ENCODE results near the gene EP300.
A peak's percentile ranks its signal among the peaks of the same experiment; 100 is the strongest.
"Not testable (repeated sequence)": the region's sequence is repeated elsewhere in the genome, so short reads cannot be mapped to it uniquely, and the experiment has no call there.

EP300 gene

GRCh38 chr22:41092023-41092817, at the start of gene EP300:
TSS of gene EP300 (plus strand) at chr22:41092592. CDS start at chr22:41093005, 413 bp downstream.
- DNase-seq: peak; percentile 75

GRCh38 chr22:41043722-41044121, 48.7 kb upstream of the EP300 start:
- DNase-seq: no peak

DNA sequence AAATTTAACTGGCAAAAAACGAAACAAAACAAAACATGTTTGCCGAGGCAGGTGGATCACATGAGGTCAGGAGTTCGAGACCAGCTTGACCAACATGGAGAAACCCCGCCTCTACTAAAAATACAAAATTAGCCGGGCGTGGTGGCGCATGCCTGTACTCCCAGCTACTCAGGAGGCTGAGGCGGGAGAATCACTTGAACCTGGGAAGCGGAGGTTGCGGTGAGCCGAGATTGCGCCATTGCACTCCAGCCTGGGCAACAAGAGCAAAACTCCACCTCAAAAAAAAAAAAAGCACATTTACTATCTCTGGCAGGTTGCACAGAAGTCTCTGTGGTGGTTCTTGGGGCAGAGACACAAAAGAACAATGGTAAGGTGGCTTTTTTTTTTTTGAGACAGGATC, 46.8 kb upstream of the EP300 start:
- not testable (repeated sequence) for DNase-seq

- DNase-seq: no peak
These were observed 44.6 kb upstream of the EP300 start for GRCh38 chr22:41047801-41048211.

DNA sequence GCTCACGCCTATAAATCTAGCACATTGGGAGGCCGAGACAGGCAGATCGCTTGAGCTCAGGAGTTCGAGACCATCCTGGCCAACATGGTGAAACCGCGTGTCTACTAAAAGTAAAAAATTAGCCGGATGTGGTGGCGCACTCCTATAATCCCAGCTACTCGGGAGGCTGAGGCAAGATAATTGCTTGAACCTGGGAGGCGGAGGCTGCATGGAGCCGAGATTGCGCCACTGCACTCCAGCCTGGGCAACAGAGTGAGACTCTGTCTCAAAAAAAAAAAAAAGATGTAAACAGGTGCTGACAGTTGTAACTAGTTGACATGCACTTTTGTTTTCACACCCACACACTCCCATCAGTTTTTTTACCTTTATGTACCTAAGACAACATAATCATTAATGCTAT, 44.0 kb upstream of the EP300 start:
- DNase-seq: not testable (repeated sequence)

DNA sequence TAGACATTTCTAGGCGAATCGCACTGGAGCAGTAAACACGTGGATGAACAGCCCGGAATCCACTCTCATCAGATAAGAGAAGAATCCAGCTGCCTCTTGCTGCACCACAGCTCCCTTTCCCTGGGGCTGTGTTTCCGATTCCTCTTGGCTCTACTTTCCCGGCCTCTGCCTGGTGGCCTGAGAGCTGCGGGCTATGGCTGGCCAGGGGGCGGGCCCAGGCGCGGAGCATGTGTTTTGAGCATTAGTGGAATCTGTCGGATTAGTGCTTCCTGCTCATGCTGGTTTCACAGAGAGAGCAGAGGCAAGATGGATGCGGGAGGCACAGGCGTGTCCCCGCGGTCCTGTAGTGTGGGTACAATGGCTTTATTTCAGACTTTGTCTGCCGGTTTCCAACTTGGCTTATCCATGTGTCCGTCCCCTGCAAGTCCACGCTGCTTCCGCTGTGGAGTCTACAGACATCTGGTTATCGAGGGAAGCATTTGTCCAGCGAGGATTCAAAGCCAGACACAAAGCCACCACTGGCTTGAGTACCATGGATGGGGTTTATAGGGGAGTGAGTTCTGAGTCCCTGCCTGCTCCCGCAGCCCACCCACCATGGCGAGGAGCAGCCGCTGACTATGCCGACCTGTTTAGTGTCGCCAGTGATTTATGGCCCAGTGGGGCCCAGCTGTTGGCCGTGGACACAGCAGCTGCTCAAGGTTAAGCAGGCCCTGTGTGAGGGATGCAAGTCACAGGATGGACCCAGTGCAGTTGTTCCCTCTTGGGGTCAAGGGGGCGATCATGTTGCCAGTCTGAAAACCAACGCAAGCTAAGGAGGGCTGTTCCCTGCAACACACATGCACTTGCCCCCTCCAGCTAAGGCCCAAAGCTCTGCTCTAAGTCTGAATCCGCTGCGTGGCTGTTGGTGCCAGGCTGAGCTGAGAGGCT, 43.3 kb upstream of the EP300 start:
- peak; percentile 73 for DNase-seq

GRCh38 chr22:41049795-41050194, 42.6 kb upstream of the EP300 start:
- not testable (repeated sequence) for DNase-seq

GRCh38 chr22:41050883-41051282, 41.5 kb upstream of the EP300 start:
- DNase-seq: peak; percentile 40

- peak; percentile 73 for DNase-seq
These were observed 39.5 kb upstream of the EP300 start for GRCh38 chr22:41052661-41053490.

DNA sequence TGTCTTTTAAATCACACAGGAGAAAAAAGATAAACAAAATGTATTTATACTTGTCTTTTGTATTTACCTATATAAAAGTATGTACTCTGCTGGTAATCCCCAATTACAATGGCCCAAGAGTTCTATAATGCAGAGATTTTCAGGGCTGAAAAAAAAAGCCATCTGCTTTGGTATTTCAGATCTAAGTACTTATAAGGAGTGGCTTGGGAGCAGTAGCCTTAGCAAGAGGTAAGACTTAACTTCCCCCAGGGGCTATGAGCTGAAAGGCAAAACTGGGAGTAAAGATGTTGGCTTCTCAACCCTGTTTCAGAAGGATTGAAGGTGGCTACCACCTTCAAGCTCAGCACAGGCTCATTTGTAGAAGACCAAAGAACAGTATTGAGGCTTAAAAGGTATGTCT, 35.3 kb upstream of the EP300 start:
- no peak for DNase-seq

DNA sequence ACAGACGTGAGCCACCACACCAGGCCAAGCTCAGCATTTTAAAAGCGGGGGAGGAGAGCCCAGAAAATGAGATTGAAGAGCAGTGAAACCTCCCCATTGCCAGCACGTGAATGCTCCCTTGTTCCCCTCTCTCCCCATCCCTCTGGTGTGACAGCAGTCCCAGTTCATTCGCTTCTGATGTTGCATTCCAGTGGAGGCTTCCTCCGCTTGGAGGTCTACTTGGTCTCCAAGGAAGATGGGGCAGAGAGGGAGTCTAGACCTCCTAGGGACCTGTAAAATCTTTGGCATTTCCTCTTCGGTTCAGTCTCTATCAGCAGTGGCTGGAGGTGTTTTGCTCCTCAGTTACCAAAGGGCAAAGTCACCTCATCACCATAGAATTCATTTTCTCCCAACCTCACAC, 30.2 kb upstream of the EP300 start:
- DNase-seq: peak; percentile 7

DNA sequence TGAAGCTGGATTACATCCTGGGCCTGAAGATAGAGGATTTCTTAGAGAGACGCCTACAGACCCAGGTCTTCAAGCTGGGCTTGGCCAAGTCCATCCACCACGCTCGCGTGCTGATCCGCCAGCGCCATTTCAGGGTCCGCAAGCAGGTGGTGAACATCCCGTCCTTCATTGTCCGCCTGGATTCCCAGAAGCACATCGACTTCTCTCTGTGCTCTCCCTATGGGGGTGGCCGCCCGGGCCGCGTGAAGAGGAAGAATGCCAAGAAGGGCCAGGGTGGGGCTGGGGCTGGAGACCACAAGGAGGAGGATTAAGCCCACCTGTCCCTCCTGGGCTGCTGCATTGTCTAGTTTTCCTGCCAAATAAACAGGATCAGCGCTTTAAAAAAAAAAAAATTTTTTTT, 28.1 kb upstream of the EP300 start:
- not testable (repeated sequence) for DNase-seq

- not testable (repeated sequence) for DNase-seq
These were observed 26.1 kb upstream of the EP300 start for GRCh38 chr22:41066341-41066740.

DNA sequence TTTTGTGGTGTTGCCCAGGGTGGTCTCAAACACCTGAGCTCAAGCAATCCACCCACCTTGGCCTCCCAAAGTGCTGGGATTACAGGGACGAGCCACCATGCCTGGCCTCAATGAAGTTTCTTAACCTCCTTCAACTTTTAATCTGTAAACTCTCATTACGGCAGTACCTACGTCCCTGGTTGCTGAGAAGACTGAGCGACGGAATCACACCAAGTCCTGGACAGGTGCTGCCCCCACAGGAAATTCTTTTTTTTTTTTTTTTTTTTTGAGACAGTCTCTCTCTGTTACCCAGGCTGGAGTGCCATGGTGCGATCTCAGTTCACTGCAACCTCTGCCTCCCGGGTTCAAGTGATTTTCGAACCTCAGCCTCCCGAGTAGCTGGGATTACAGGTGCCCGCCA, 24.4 kb upstream of the EP300 start:
- DNase-seq: not testable (repeated sequence)

GRCh38 chr22:41070665-41071331, 21.6 kb upstream of the EP300 start:
- no peak for DNase-seq

GRCh38 chr22:41074061-41074460, 18.3 kb upstream of the EP300 start:
- no peak for DNase-seq

DNA sequence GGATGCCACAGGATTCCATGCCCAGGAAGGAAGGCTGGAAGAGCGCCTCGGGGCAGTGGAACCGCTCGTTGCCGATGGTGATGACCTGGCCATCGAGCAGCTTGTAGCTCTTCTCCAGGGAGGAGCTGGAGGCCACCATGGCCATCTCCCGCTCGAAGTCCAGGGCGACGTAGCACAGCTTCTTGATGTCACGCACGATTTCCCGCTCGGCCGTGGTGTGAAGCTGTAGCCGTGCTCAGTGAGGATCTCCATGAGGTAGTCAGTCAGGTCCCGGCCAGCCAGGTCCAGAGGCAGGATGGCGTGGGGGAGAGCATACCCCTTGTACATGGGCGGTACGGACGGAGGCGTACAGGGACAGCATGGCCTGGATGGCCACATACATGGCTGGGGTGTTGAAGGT, 17.9 kb upstream of the EP300 start:
- no peak for DNase-seq

DNA sequence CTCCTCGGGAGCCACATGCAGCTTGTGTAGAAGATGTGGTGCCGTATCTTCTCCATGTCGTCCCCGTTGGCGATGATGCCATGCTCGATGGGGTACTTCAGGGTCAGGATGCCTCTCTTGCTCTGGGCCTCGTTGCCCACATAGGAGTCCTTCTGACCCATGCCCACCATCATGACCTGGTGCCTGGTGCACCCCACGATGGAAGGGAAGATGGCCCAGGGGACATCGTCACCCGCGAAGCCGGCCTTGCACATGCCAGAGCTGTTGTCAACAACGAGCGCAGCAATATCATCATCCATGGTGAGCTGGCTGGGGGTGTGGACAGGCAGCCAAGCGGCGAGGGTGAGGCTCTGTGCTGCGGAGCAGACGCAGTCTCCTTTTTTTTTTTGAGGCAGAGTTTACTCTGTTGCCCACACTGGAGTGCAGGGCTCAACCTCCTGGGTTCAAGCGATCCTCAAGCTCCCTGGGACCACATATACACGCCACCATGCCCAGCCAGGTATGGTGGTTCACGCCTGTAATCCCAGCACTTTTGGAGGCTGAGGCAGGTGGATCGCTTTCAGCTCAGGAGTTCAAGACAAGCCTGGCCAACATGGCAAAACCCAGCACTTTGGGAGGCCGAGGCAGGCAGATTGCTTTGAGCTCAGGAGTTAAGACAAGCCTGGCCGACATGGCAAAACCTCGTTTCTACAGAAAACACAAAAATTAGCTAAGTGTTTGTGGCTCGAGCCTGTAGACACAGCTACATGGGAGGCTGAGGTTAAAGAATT, 17.3 kb upstream of the EP300 start:
- DNase-seq: no peak

- DNase-seq: no peak
These were observed 16.4 kb upstream of the EP300 start for GRCh38 chr22:41075946-41076345.

DNA sequence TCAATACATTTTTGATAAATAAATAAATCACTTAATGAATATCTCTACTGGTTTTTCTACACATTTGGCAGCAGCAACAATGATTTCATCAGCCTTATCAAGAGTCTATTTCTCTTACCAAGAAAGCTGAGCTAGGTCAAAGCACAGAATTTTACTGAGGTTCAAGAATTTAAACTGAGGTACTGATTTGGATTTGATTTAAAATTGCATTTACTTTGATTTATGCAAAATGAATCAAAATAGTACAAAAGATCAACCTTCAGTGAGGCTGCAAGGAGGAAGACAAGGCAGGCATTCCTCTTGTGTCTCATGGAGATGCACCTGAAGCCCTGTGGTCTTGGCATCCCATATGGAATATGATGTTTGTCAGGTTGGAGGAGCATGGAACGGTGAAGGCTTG, 15.5 kb upstream of the EP300 start:
- DNase-seq: no peak

DNA sequence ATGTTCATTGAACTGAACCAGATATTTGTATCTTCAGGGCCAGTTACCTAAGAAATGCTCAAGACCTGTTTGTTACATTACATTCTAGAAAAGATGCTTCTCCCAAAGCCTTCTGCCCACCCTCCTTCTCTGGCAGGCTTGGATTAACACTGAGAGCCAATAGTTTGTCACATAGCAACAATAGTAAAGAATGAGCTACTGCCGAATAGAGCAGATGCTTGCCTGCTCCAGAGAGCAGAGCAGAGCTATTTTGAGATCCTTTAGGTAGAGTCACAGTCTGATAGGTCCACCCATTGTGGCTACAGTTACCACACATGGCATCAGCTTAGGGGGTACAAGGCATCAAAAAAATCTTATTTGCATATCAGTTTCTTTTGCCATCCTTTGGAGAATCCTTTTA, 13.5 kb upstream of the EP300 start:
- no peak for DNase-seq

- no peak for DNase-seq
These were observed 6.5 kb upstream of the EP300 start for GRCh38 chr22:41085842-41086241.
